Measurements from ENCODE around the gene NKAIN2. TPM values are rescaled to one million over a fixed set of nuclear protein-coding genes. Genes with fewer than 3 reads are reported as not detected.

The NKAIN2 gene
- polyA plus RNA-seq, 1 of the 3 experiments (the other 2 are of a cell fraction) = not detected

- ChIA-PET CTCF (no interaction called here), POLR2A (no interaction called here)
- no peaks in the 10 kb centered on the region for H3K27me3 ChIP-seq (ENCODE audit: insufficient read depth)
- no peaks in the 10 kb centered on the region for H3K79me2 ChIP-seq (ENCODE audit: insufficient read depth)
- no peaks in the 10 kb centered on the region for H3K36me3 ChIP-seq (replicated peaks in 1 of 2; ENCODE audit: control insufficient read depth in 1 of 2, insufficient read depth in 2 of 2, low read length in 1 of 2)
- no peak overlapping the region for H2AFZ ChIP-seq (ENCODE audit: low read depth)
- H3K27ac ChIP-seq (ENCODE audit: low read depth in 2 of 2, low read length in 1 of 2) = no peak overlapping the region
- no peak overlapping the region for H3K4me3 ChIP-seq (ENCODE audit: low read depth in 2 of 2, low read length in 1 of 2)
- H3K4me1 ChIP-seq (ENCODE audit: control insufficient read depth in 1 of 2, insufficient read depth in 2 of 2, low read depth in 1 of 2, low read length in 1 of 2) = no peaks in the 10 kb centered on the region
- no peaks in the 10 kb centered on the region for H3F3A ChIP-seq (replicated peaks; ENCODE audit: insufficient read depth)
- H3K4me2 ChIP-seq = no peak overlapping the region
- WGBS (ENCODE audit: low lambda C conversion rate) = 2% methylated on average over 2 of the region's 2 CpGs
- no peaks in the 10 kb centered on the region for H4K20me1 ChIP-seq (ENCODE audit: insufficient read depth)
- no peak for DNase-seq
- TF ChIP-seq NRF1 (IDR thresholded peaks at IDR 0.05; ENCODE audit: low read depth, low read length) = no peak
- no peak for TF ChIP-seq TCF12 (IDR thresholded peaks at IDR 0.05)
- no peak for TF ChIP-seq EP300 (IDR thresholded peaks at IDR 0.05; ENCODE audit: borderline replicate concordance in 1 of 2, low read depth in 1 of 2, low read length in 1 of 2)
- no peak for TF ChIP-seq NFIC (IDR thresholded peaks at IDR 0.05; ENCODE audit: borderline replicate concordance)
- TF ChIP-seq YY1 (IDR thresholded peaks at IDR 0.05; ENCODE audit: low read depth) = no peak
- TF ChIP-seq USF2 (IDR thresholded peaks at IDR 0.05; ENCODE audit: borderline replicate concordance, low read depth, low read length) = no peak
- no peak for TF ChIP-seq GATA2 (CRISPR knock-in tag; IDR thresholded peaks at IDR 0.05)
- TF ChIP-seq IRF3 (IDR thresholded peaks at IDR 0.05; ENCODE audit: low read depth, low read length) = no peak
- no peaks in the 10 kb centered on the region for H3K9me2 ChIP-seq
- no peak overlapping the region for H3K9ac ChIP-seq
- H3K9me3 ChIP-seq = no peaks in the 10 kb centered on the region
These were observed 655.6 kb downstream of the NKAIN2 start for GRCh38 chr6:124459268-124459667.

GRCh38 chr6:124462750-124463149, 659.1 kb downstream of the NKAIN2 start:
- Histone ChIP-seq H3K36me3 (replicated peaks in 1 of 2; ENCODE audit: control insufficient read depth in 1 of 2, insufficient read depth in 2 of 2, low read length in 1 of 2) (no peaks in the 10 kb centered on the region), H3K79me2 (ENCODE audit: insufficient read depth) (no peaks in the 10 kb centered on the region), H4K20me1 (ENCODE audit: insufficient read depth) (no peaks in the 10 kb centered on the region), H3K9me3 (no peaks in the 10 kb centered on the region), H3K4me2 (no peak overlapping the region), H3F3A (replicated peaks; ENCODE audit: insufficient read depth) (no peaks in the 10 kb centered on the region), H3K27ac (ENCODE audit: low read depth in 2 of 2, low read length in 1 of 2) (no peak overlapping the region), H3K4me3 (ENCODE audit: low read depth in 2 of 2, low read length in 1 of 2) (no peak overlapping the region), H3K9ac (no peak overlapping the region), H2AFZ (ENCODE audit: low read depth) (no peak overlapping the region), H3K4me1 (ENCODE audit: control insufficient read depth in 1 of 2, insufficient read depth in 2 of 2, low read depth in 1 of 2, low read length in 1 of 2) (no peaks in the 10 kb centered on the region), H3K9me2 (no peaks in the 10 kb centered on the region), H3K27me3 (ENCODE audit: insufficient read depth) (no peaks in the 10 kb centered on the region)
- ChIA-PET POLR2A (no interaction called here), CTCF (no interaction called here)
- no peak for DNase-seq
- WGBS (ENCODE audit: low lambda C conversion rate) = 0% methylated on average over 3 of the region's 3 CpGs
- no peak for TF ChIP-seq SMC3 (IDR thresholded peaks at IDR 0.05; ENCODE audit: low read depth, low read length)
- TF ChIP-seq EP300 (IDR thresholded peaks at IDR 0.05; ENCODE audit: borderline replicate concordance in 1 of 2, low read depth in 1 of 2, low read length in 1 of 2) = no peak
- TF ChIP-seq RAD21 (IDR thresholded peaks at IDR 0.05; ENCODE audit: low read length) = no peak
- TF ChIP-seq ZBTB33 (IDR thresholded peaks at IDR 0.05; ENCODE audit: borderline replicate concordance, low read depth) = no peak
- TF ChIP-seq TEAD4 (IDR thresholded peaks at IDR 0.05; ENCODE audit: borderline replicate concordance, insufficient read depth) = no peak
- no peak for TF ChIP-seq POLR2AphosphoS5 (IDR thresholded peaks at IDR 0.05; ENCODE audit: low read depth, low read length)
- TF ChIP-seq REST (IDR thresholded peaks at IDR 0.05; ENCODE audit: low read depth, low read length) = no peak
- TF ChIP-seq MAX (IDR thresholded peaks at IDR 0.05; ENCODE audit: low read depth) = no peak
- no peak for TF ChIP-seq RXRA (IDR thresholded peaks at IDR 0.05; ENCODE audit: borderline replicate concordance, low read depth)
- no peak for TF ChIP-seq ELF1 (IDR thresholded peaks at IDR 0.05)
- no peak for TF ChIP-seq TAF1 (IDR thresholded peaks at IDR 0.05; ENCODE audit: borderline replicate concordance, low read depth, low read length)
- no peak for TF ChIP-seq IRF3 (IDR thresholded peaks at IDR 0.05; ENCODE audit: low read depth, low read length)
- TF ChIP-seq RFX5 (IDR thresholded peaks at IDR 0.05; ENCODE audit: low read length) = no peak
- TF ChIP-seq TCF12 (IDR thresholded peaks at IDR 0.05) = no peak

All from SK-N-SH (cell line).